Liver (tissue), 9 donors: ENCODE results near the gene BAZ2A. TPM values are rescaled to one million over a fixed set of nuclear protein-coding genes. Genes with fewer than 3 reads are reported as not detected.
"Not testable (repeated sequence)": the region's sequence is repeated elsewhere in the genome, so short reads cannot be mapped to it uniquely, and the experiment has no call there.

Experiments used
- DNase-seq: peaks from one replicate; pipeline ENCODE4 v3.0.0-alpha.2; 2017; ENCODE audit warnings: low spot score
- H3K27ac ChIP-seq, 2 donors: one replicate each; pipeline ENCODE4 v1.7.0; 2013; ENCODE audit warnings: inconsistent platforms in 2 of 2, low read length in 2 of 2, control low read depth in 1 of 2, low read depth in 1 of 2, mild to moderate bottlenecking in 1 of 2
- H3K27me3 ChIP-seq, 4 donors: one replicate each; pipeline versions ENCODE4 v1.6.1 to v1.7.0; 2013; ENCODE audit warnings: low read length in 3 of 4, inconsistent platforms in 1 of 4, mild to moderate bottlenecking in 1 of 4, moderate library complexity in 1 of 4; ENCODE audit not compliant: control insufficient read depth in 4 of 4, insufficient read depth in 4 of 4
- H3K36me3 ChIP-seq, 4 donors: one replicate each; pipeline versions ENCODE4 v1.6.1 to v1.7.0; 2013; ENCODE audit warnings: low read length in 3 of 4, mild to moderate bottlenecking in 3 of 4, low read depth in 1 of 4, moderate library complexity in 1 of 4; ENCODE audit not compliant: control insufficient read depth in 4 of 4, insufficient read depth in 3 of 4
- H3K4me1 ChIP-seq, 4 donors: one replicate each; pipeline versions ENCODE4 v1.6.1 to v1.7.0; 2013; ENCODE audit warnings: low read length in 3 of 4, mild to moderate bottlenecking in 3 of 4, moderate library complexity in 1 of 4; ENCODE audit not compliant: control insufficient read depth in 4 of 4, insufficient read depth in 4 of 4
- H3K4me3 ChIP-seq, 3 donors: one replicate each; pipeline versions ENCODE4 v1.6.1 to v1.7.0; 2013; ENCODE audit warnings: low read length in 3 of 3, control low read depth in 1 of 3, low read depth in 1 of 3, mild to moderate bottlenecking in 1 of 3
- H3K9ac ChIP-seq, 2 donors: one replicate each; pipeline ENCODE4 v1.7.0; 2013; ENCODE audit warnings: low read length in 2 of 2, mild to moderate bottlenecking in 2 of 2, moderate library complexity in 2 of 2, control low read depth in 1 of 2, low read depth in 1 of 2
- H3K9me3 ChIP-seq, 4 donors: one replicate each; pipeline versions ENCODE4 v1.6.1 to v1.7.0; 2013; ENCODE audit warnings: low read length in 3 of 4; ENCODE audit not compliant: control insufficient read depth in 4 of 4
- ATF3 ChIP-seq: IDR thresholded peaks from 2 replicates; pipeline ENCODE4 v1.6.1; 2016; ENCODE audit warnings: antibody characterized with exemption
- CTCF ChIP-seq: fragments of 150-350 bp; IDR thresholded peaks from 2 replicates; pipeline ENCODE4 v1.5.1; 2017; ENCODE audit warnings: improper control_type of control experiment, low read depth, low read length; ENCODE audit not compliant: missing input control
- EGR1 ChIP-seq, 2 donors: IDR thresholded peaks; 2 replicates each; pipeline ENCODE4 v1.6.1; 2016 to 2018; ENCODE audit warnings: antibody characterized with exemption in 2 of 2, low read depth in 2 of 2
- FOXA1 ChIP-seq: IDR thresholded peaks from 2 replicates; pipeline ENCODE4 v1.6.1; 2016; ENCODE audit warnings: antibody characterized with exemption
- GABPA ChIP-seq, 2 donors: IDR thresholded peaks in 1 of 2; conservative IDR thresholded peaks in 1 of 2; 2 replicates each; pipeline ENCODE4 v1.6.1; 2016; ENCODE audit warnings: antibody characterized with exemption in 2 of 2, mild to moderate bottlenecking in 1 of 2, moderate library complexity in 1 of 2
- HNF4G ChIP-seq: IDR thresholded peaks from 2 replicates; pipeline ENCODE4 v1.6.1; 2016; ENCODE audit warnings: antibody characterized with exemption
- JUND ChIP-seq, 2 donors: IDR thresholded peaks; 2 replicates each; pipeline ENCODE4 v1.6.1; 2016; ENCODE audit warnings: antibody characterized with exemption in 2 of 2
- MAX ChIP-seq: IDR thresholded peaks from 2 replicates; pipeline ENCODE4 v1.6.1; 2016; ENCODE audit warnings: antibody characterized with exemption
- RAD21 ChIP-seq, 2 donors: IDR thresholded peaks; 2 replicates each; pipeline ENCODE4 v1.6.1; 2016; ENCODE audit warnings: antibody characterized with exemption in 2 of 2, mild to moderate bottlenecking in 2 of 2
- RXRA ChIP-seq, 2 donors: IDR thresholded peaks; 2 replicates each; pipeline ENCODE4 v1.6.1; 2017 to 2018; ENCODE audit warnings: antibody characterized with exemption in 2 of 2, mild to moderate bottlenecking in 1 of 2
- SP1 ChIP-seq: IDR thresholded peaks from 2 replicates; pipeline ENCODE4 v1.6.1; 2018; ENCODE audit warnings: antibody characterized with exemption, mild to moderate bottlenecking
- TAF1 ChIP-seq: conservative IDR thresholded peaks from 2 replicates; pipeline ENCODE4 v1.6.1; 2016; ENCODE audit warnings: antibody characterized with exemption, mild to moderate bottlenecking
- YY1 ChIP-seq: IDR thresholded peaks from 2 replicates; pipeline ENCODE4 v1.6.1; 2016; ENCODE audit warnings: antibody characterized with exemption, mild to moderate bottlenecking
- ZBTB33 ChIP-seq: IDR thresholded peaks from 2 replicates; pipeline ENCODE4 v1.6.1; 2016; ENCODE audit warnings: antibody characterized with exemption
- WGBS: extraction: QIAGEN DNeasy Blood & Tissue Kit; methylation state at CpG from one replicate; pipeline ENCODE4 v1.1.7; 2013; 5-methylcytosine and 5-hydroxymethylcytosine counted together
- polyA plus RNA-seq, 2 donors: library from polyadenylated mRNA; stranded (reverse) in 1 of 2; unstranded in 1 of 2; fragments of 200-250 nt in 1 of 2; fragments of >200 nt in 1 of 2; fragmentation: Nextera tagmentation in 1 of 2; extraction: Ambion mirVana in 1 of 2; gene quantifications; one replicate each; pipeline versions ENCODE4 v1.2.1 to v1.2.3, GENCODE V29; 2013 to 2015
- total RNA-seq, 2 donors: library from RNA; depleted of rRNA; stranded (reverse); fragments of >200 nt; gene quantifications; one replicate each; pipeline ENCODE4 v1.2.3, GENCODE V29; 2014
- TF ChIP-seq, protein P1 (sequence below): IDR thresholded peaks from 2 replicates; pipeline ENCODE4 v1.6.1; 2016; ENCODE audit warnings: antibody characterized with exemption, mild to moderate bottlenecking
- donor health status: healthy.
- donor health status: healthy.
- donor health status: healthy.
- donor health status: healthy.
- donor health status: healthy.

Gene BAZ2A
- total and polyA plus RNA-seq, 4 donors: 12.8 to 31.9 (median 22.0) TPM

GRCh38 chr12:56578983-56579546 is 51.1 kb downstream of the BAZ2A start:
- Histone ChIP-seq H3K4me3 (no peak overlapping the region), H3K4me1 (no peaks in the 10 kb centered on the region), H3K9me3 (no peaks in the 10 kb centered on the region), H3K9ac (no peak overlapping the region), H3K27me3 (no peaks in the 10 kb centered on the region), H3K36me3 (no peaks in the 10 kb centered on the region), H3K27ac (no peak overlapping the region)
- 96% methylated on average over 10 of the region's 10 CpGs for WGBS
- DNase-seq: no peak
- TF ChIP-seq RXRA (IDR thresholded peaks at IDR 0.05) (no peak), RAD21 (IDR thresholded peaks at IDR 0.05) (no peak), GABPA (IDR thresholded peaks at IDR 0.05 in 1 of 2, conservative IDR thresholded peaks at IDR 0.05 in 1 of 2) (no peak)

GRCh38 chr12:56577248-56577647 is 52.9 kb downstream of the BAZ2A start:
- H3K9ac ChIP-seq, H3K4me3 ChIP-seq, H3K9me3 ChIP-seq, DNase-seq, H3K36me3 ChIP-seq, H3K27ac ChIP-seq, H3K27me3 ChIP-seq, H3K4me1 ChIP-seq: not testable (repeated sequence)
- 96% methylated on average over 7 of the region's 7 CpGs for WGBS

- no peak overlapping the region for H3K4me3 ChIP-seq
- H3K4me1 ChIP-seq: peaks cover 0 to 3% (median 0%) of the 10 kb centered on the region in 4 donors
- no peak overlapping the region for H3K9ac ChIP-seq
- DNase-seq: no peak
- H3K36me3 ChIP-seq: no peaks in the 10 kb centered on the region
- TF ChIP-seq, protein P1, sequence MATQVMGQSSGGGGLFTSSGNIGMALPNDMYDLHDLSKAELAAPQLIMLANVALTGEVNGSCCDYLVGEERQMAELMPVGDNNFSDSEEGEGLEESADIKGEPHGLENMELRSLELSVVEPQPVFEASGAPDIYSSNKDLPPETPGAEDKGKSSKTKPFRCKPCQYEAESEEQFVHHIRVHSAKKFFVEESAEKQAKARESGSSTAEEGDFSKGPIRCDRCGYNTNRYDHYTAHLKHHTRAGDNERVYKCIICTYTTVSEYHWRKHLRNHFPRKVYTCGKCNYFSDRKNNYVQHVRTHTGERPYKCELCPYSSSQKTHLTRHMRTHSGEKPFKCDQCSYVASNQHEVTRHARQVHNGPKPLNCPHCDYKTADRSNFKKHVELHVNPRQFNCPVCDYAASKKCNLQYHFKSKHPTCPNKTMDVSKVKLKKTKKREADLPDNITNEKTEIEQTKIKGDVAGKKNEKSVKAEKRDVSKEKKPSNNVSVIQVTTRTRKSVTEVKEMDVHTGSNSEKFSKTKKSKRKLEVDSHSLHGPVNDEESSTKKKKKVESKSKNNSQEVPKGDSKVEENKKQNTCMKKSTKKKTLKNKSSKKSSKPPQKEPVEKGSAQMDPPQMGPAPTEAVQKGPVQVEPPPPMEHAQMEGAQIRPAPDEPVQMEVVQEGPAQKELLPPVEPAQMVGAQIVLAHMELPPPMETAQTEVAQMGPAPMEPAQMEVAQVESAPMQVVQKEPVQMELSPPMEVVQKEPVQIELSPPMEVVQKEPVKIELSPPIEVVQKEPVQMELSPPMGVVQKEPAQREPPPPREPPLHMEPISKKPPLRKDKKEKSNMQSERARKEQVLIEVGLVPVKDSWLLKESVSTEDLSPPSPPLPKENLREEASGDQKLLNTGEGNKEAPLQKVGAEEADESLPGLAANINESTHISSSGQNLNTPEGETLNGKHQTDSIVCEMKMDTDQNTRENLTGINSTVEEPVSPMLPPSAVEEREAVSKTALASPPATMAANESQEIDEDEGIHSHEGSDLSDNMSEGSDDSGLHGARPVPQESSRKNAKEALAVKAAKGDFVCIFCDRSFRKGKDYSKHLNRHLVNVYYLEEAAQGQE: no peak
- no peak for TF ChIP-seq SP1
- 55% methylated on average over 2 of the region's 2 CpGs for WGBS
- H3K27me3 ChIP-seq: no peaks in the 10 kb centered on the region
- no peak overlapping the region for H3K27ac ChIP-seq
- no peaks in the 10 kb centered on the region for H3K9me3 ChIP-seq
Observed at GRCh38 chr12:56574210-56574609, 55.9 kb downstream of the BAZ2A start.

GRCh38 chr12:56572288-56572687 is 57.8 kb downstream of the BAZ2A start:
- peaks cover 0 to 3% (median 0%) of the 10 kb centered on the region in 4 donors for H3K4me1 ChIP-seq
- DNase-seq: no peak
- no peaks in the 10 kb centered on the region for H3K27me3 ChIP-seq
- no peak overlapping the region for H3K9ac ChIP-seq
- H3K9me3 ChIP-seq: no peaks in the 10 kb centered on the region
- WGBS: 79% methylated on average over 1 of the region's 1 CpG
- no peaks in the 10 kb centered on the region for H3K36me3 ChIP-seq
- H3K4me3 ChIP-seq: no peak overlapping the region
- H3K27ac ChIP-seq: no peak overlapping the region
- TF ChIP-seq FOXA1: no peak
- no peak for TF ChIP-seq JUND (IDR thresholded peaks at IDR 0.05)
- no peak for TF ChIP-seq ZBTB33
- no peak for TF ChIP-seq ATF3
- TF ChIP-seq HNF4G: no peak
- TF ChIP-seq MAX: no peak
- TF ChIP-seq CTCF: no peak
- TF ChIP-seq EGR1 (IDR thresholded peaks at IDR 0.05; ENCODE audit: low read depth in 2 of 2): no peak
- no peak for TF ChIP-seq YY1
- TF ChIP-seq TAF1: no peak
